ENCODE data around the gene KLHDC10.
"Not testable (repeated sequence)": the region's sequence is repeated elsewhere in the genome, so short reads cannot be mapped to it uniquely, and the experiment has no call there.

Gene KLHDC10

GRCh38 chr7:130126840-130127239 is 56.5 kb downstream of the KLHDC10 start:
- H3K27ac ChIP-seq (ENCODE audit: low read length); H3K4me1 ChIP-seq (ENCODE audit: control insufficient read depth, low read depth, low read length); H3K4me3 ChIP-seq (ENCODE audit: low read length); H3K27me3 ChIP-seq (ENCODE audit: control insufficient read depth, insufficient read depth, low read length); H3K9ac ChIP-seq (ENCODE audit: low read length); H3K9me3 ChIP-seq (ENCODE audit: control insufficient read depth, low read depth, low read length): not testable (repeated sequence)
- peaks cover 29% of the 10 kb centered on the region for H3K36me3 ChIP-seq (ENCODE audit: control insufficient read depth, low read depth, low read length)

GRCh38 chr7:130127404-130127803 is 57.1 kb downstream of the KLHDC10 start:
- peaks cover 24% of the 10 kb centered on the region for H3K36me3 ChIP-seq (ENCODE audit: control insufficient read depth, low read depth, low read length)
- H3K27me3 ChIP-seq (ENCODE audit: control insufficient read depth, insufficient read depth, low read length): no peaks in the 10 kb centered on the region
- no peak overlapping the region for H3K4me3 ChIP-seq (ENCODE audit: low read length)
- H3K9ac ChIP-seq (ENCODE audit: low read length): no peak overlapping the region
- no peaks in the 10 kb centered on the region for H3K4me1 ChIP-seq (ENCODE audit: control insufficient read depth, low read depth, low read length)
- no peaks in the 10 kb centered on the region for H3K9me3 ChIP-seq (ENCODE audit: control insufficient read depth, low read depth, low read length)
- H3K27ac ChIP-seq (ENCODE audit: low read length): no peak overlapping the region

- Histone ChIP-seq H3K4me3 (ENCODE audit: low read length) (no peak overlapping the region), H3K27me3 (ENCODE audit: control insufficient read depth, insufficient read depth, low read length) (no peaks in the 10 kb centered on the region), H3K9ac (ENCODE audit: low read length) (no peak overlapping the region), H3K36me3 (ENCODE audit: control insufficient read depth, low read depth, low read length) (peaks cover 23% of the 10 kb centered on the region), H3K4me1 (ENCODE audit: control insufficient read depth, low read depth, low read length) (no peaks in the 10 kb centered on the region), H3K27ac (ENCODE audit: low read length) (no peak overlapping the region), H3K9me3 (ENCODE audit: control insufficient read depth, low read depth, low read length) (no peaks in the 10 kb centered on the region)
These were observed 57.5 kb downstream of the KLHDC10 start for GRCh38 chr7:130127821-130128317.

- H3K27me3 ChIP-seq (ENCODE audit: control insufficient read depth, insufficient read depth, low read length): no peaks in the 10 kb centered on the region
- H3K36me3 ChIP-seq (ENCODE audit: control insufficient read depth, low read depth, low read length): peaks cover 23% of the 10 kb centered on the region
- no peaks in the 10 kb centered on the region for H3K9me3 ChIP-seq (ENCODE audit: control insufficient read depth, low read depth, low read length)
- H3K9ac ChIP-seq (ENCODE audit: low read length): no peak overlapping the region
- no peaks in the 10 kb centered on the region for H3K4me1 ChIP-seq (ENCODE audit: control insufficient read depth, low read depth, low read length)
- no peak overlapping the region for H3K4me3 ChIP-seq (ENCODE audit: low read length)
- no peak overlapping the region for H3K27ac ChIP-seq (ENCODE audit: low read length)
These were observed 58.7 kb downstream of the KLHDC10 start for GRCh38 chr7:130129011-130129411.

- Histone ChIP-seq H3K27ac (ENCODE audit: low read length) (no peak overlapping the region), H3K4me1 (ENCODE audit: control insufficient read depth, low read depth, low read length) (no peaks in the 10 kb centered on the region), H3K4me3 (ENCODE audit: low read length) (no peak overlapping the region), H3K36me3 (ENCODE audit: control insufficient read depth, low read depth, low read length) (peaks cover 10% of the 10 kb centered on the region), H3K9ac (ENCODE audit: low read length) (no peak overlapping the region), H3K27me3 (ENCODE audit: control insufficient read depth, insufficient read depth, low read length) (no peaks in the 10 kb centered on the region), H3K9me3 (ENCODE audit: control insufficient read depth, low read depth, low read length) (no peaks in the 10 kb centered on the region)
These were observed 61.0 kb downstream of the KLHDC10 start for GRCh38 chr7:130131191-130131834.

- Histone ChIP-seq H3K27ac (ENCODE audit: low read length) (no peak overlapping the region), H3K36me3 (ENCODE audit: control insufficient read depth, low read depth, low read length) (peaks cover 10% of the 10 kb centered on the region), H3K4me1 (ENCODE audit: control insufficient read depth, low read depth, low read length) (no peaks in the 10 kb centered on the region), H3K27me3 (ENCODE audit: control insufficient read depth, insufficient read depth, low read length) (no peaks in the 10 kb centered on the region), H3K9me3 (ENCODE audit: control insufficient read depth, low read depth, low read length) (no peaks in the 10 kb centered on the region), H3K9ac (ENCODE audit: low read length) (no peak overlapping the region), H3K4me3 (ENCODE audit: low read length) (no peak overlapping the region)
These were observed 61.9 kb downstream of the KLHDC10 start for GRCh38 chr7:130131964-130132875.

GRCh38 chr7:130133029-130133782 is 62.9 kb downstream of the KLHDC10 start:
- H3K4me3 ChIP-seq (ENCODE audit: low read length): no peak overlapping the region
- H3K4me1 ChIP-seq (ENCODE audit: control insufficient read depth, low read depth, low read length): no peaks in the 10 kb centered on the region
- peaks cover 10% of the 10 kb centered on the region for H3K36me3 ChIP-seq (ENCODE audit: control insufficient read depth, low read depth, low read length)
- no peaks in the 10 kb centered on the region for H3K9me3 ChIP-seq (ENCODE audit: control insufficient read depth, low read depth, low read length)
- no peaks in the 10 kb centered on the region for H3K27me3 ChIP-seq (ENCODE audit: control insufficient read depth, insufficient read depth, low read length)
- H3K27ac ChIP-seq (ENCODE audit: low read length): no peak overlapping the region
- no peak overlapping the region for H3K9ac ChIP-seq (ENCODE audit: low read length)

GRCh38 chr7:130134106-130134636 is 63.8 kb downstream of the KLHDC10 start:
- H3K9ac ChIP-seq (ENCODE audit: low read length): no peak overlapping the region
- peaks cover 6% of the 10 kb centered on the region for H3K36me3 ChIP-seq (ENCODE audit: control insufficient read depth, low read depth, low read length)
- H3K9me3 ChIP-seq (ENCODE audit: control insufficient read depth, low read depth, low read length): no peaks in the 10 kb centered on the region
- H3K4me1 ChIP-seq (ENCODE audit: control insufficient read depth, low read depth, low read length): no peaks in the 10 kb centered on the region
- no peak overlapping the region for H3K27ac ChIP-seq (ENCODE audit: low read length)
- no peak overlapping the region for H3K4me3 ChIP-seq (ENCODE audit: low read length)
- no peaks in the 10 kb centered on the region for H3K27me3 ChIP-seq (ENCODE audit: control insufficient read depth, insufficient read depth, low read length)

GRCh38 chr7:130134726-130135125 is 64.4 kb downstream of the KLHDC10 start:
- no peak overlapping the region for H3K27ac ChIP-seq (ENCODE audit: low read length)
- peaks cover under 1% of the 10 kb centered on the region for H3K36me3 ChIP-seq (ENCODE audit: control insufficient read depth, low read depth, low read length)
- peaks cover under 1% of the 10 kb centered on the region for H3K27me3 ChIP-seq (ENCODE audit: control insufficient read depth, insufficient read depth, low read length)
- no peaks in the 10 kb centered on the region for H3K9me3 ChIP-seq (ENCODE audit: control insufficient read depth, low read depth, low read length)
- H3K4me3 ChIP-seq (ENCODE audit: low read length): no peak overlapping the region
- no peak overlapping the region for H3K9ac ChIP-seq (ENCODE audit: low read length)
- H3K4me1 ChIP-seq (ENCODE audit: control insufficient read depth, low read depth, low read length): no peaks in the 10 kb centered on the region

GRCh38 chr7:130135208-130136205 is 65.2 kb downstream of the KLHDC10 start:
- Histone ChIP-seq H3K27me3 (ENCODE audit: control insufficient read depth, insufficient read depth, low read length) (peaks cover 8% of the 10 kb centered on the region), H3K27ac (ENCODE audit: low read length) (no peak overlapping the region), H3K36me3 (ENCODE audit: control insufficient read depth, low read depth, low read length) (no peaks in the 10 kb centered on the region), H3K4me3 (ENCODE audit: low read length) (no peak overlapping the region), H3K9ac (ENCODE audit: low read length) (no peak overlapping the region), H3K9me3 (ENCODE audit: control insufficient read depth, low read depth, low read length) (no peaks in the 10 kb centered on the region), H3K4me1 (ENCODE audit: control insufficient read depth, low read depth, low read length) (no peaks in the 10 kb centered on the region)
